Peyer's patch (tissue), 4 donors: ENCODE data around the gene YAP1. TPM values are rescaled to one million over a fixed set of nuclear protein-coding genes. Genes with fewer than 3 reads are reported as not detected.
A peak's percentile ranks its signal among the peaks of the same experiment; 100 is the strongest.

ENCODE experiments used
- DNase-seq, 3 donors: peaks; one replicate each; pipeline ENCODE4 v3.0.0-alpha.2; 2017 to 2019
- H3K27ac ChIP-seq, 4 donors: fragments of 200-600 bp; sonication (generic); one replicate each; pipeline ENCODE4 v1.5.1; 2016 to 2019
- H3K27me3 ChIP-seq, 2 donors: fragments of 200-600 bp; sonication (generic); one replicate each; pipeline ENCODE4 v1.5.1; 2019
- H3K36me3 ChIP-seq, 3 donors: fragments of 200-600 bp; sonication (generic); one replicate each; pipeline ENCODE4 v1.5.1; 2016 to 2019
- H3K4me1 ChIP-seq, 4 donors: fragments of 200-600 bp; sonication (generic); one replicate each; pipeline ENCODE4 v1.5.1; 2016 to 2019
- H3K4me3 ChIP-seq, 4 donors: fragments of 200-600 bp; sonication (generic); 1 replicate in 3 of 4; 2 replicates in 1 of 4; pipeline ENCODE4 v1.5.1; 2016 to 2019; ENCODE audit warnings: mild to moderate bottlenecking in 1 of 4
- H3K9me3 ChIP-seq, 4 donors: fragments of 200-600 bp; sonication (generic); one replicate each; pipeline ENCODE4 v1.5.1; 2016 to 2019; ENCODE audit warnings: mild to moderate bottlenecking in 1 of 4
- POLR2A ChIP-seq, 2 donors: fragments of 450-650 bp; IDR thresholded peaks; one replicate each; pipeline ENCODE4 v1.5.1; 2017; ENCODE audit warnings: antibody characterized with exemption in 2 of 2, mild to moderate bottlenecking in 2 of 2, moderate library complexity in 2 of 2
- total RNA-seq, 4 donors: library from RNA; depleted of rRNA; stranded (reverse); fragments of >200 nt; gene quantifications; one replicate each; pipeline ENCODE4 v1.1.0, GENCODE V29; 2016
- TF ChIP-seq, protein P1 (sequence below), 6 experiments: fragments of 450-650 bp in 4 of 6; fragments of 200-600 bp in 2 of 6; sonication (generic) in 1 of 6; IDR thresholded peaks; one replicate each; pipeline ENCODE4 v1.5.1; 2017 to 2019; ENCODE audit warnings: antibody characterized with exemption in 6 of 6, mild to moderate bottlenecking in 3 of 6, moderate library complexity in 1 of 6

YAP1 gene
- total RNA-seq, 4 donors from 2014 or later = 99.8 to 163 (median 133) TPM

GRCh38 chr11:102172127-102172848 is 62.0 kb downstream of the YAP1 start:
- Histone ChIP-seq H3K4me1 (peaks cover 0 to 5% (median 0%) of the 10 kb centered on the region in 4 donors), H3K4me3 (no peak overlapping the region), H3K9me3 (no peaks in the 10 kb centered on the region), H3K27ac (peak overlapping the region in 1 of 4 donors; percentile 13), H3K36me3 (peaks cover 0 to 5% (median 0%) of the 10 kb centered on the region in 3 donors), H3K27me3 (no peaks in the 10 kb centered on the region)
- TF ChIP-seq, protein P1, sequence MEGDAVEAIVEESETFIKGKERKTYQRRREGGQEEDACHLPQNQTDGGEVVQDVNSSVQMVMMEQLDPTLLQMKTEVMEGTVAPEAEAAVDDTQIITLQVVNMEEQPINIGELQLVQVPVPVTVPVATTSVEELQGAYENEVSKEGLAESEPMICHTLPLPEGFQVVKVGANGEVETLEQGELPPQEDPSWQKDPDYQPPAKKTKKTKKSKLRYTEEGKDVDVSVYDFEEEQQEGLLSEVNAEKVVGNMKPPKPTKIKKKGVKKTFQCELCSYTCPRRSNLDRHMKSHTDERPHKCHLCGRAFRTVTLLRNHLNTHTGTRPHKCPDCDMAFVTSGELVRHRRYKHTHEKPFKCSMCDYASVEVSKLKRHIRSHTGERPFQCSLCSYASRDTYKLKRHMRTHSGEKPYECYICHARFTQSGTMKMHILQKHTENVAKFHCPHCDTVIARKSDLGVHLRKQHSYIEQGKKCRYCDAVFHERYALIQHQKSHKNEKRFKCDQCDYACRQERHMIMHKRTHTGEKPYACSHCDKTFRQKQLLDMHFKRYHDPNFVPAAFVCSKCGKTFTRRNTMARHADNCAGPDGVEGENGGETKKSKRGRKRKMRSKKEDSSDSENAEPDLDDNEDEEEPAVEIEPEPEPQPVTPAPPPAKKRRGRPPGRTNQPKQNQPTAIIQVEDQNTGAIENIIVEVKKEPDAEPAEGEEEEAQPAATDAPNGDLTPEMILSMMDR (IDR thresholded peaks at IDR 0.05) = no peak
- no peak for TF ChIP-seq POLR2A (IDR thresholded peaks at IDR 0.05)
- no peak for DNase-seq

GRCh38 chr11:102177126-102177525 is 66.9 kb downstream of the YAP1 start:
- Histone ChIP-seq H3K36me3 (peaks cover 0 to 5% (median 0%) of the 10 kb centered on the region in 3 donors), H3K9me3 (no peaks in the 10 kb centered on the region), H3K27ac (peak overlapping the region in 2 of 4 donors; percentile 7 to 30), H3K4me1 (no peaks in the 10 kb centered on the region), H3K27me3 (no peaks in the 10 kb centered on the region), H3K4me3 (no peak overlapping the region)
- DNase-seq = no peak
- no peak for TF ChIP-seq POLR2A (IDR thresholded peaks at IDR 0.05)
- TF ChIP-seq, protein P1 (IDR thresholded peaks at IDR 0.05) = no peak

DNA sequence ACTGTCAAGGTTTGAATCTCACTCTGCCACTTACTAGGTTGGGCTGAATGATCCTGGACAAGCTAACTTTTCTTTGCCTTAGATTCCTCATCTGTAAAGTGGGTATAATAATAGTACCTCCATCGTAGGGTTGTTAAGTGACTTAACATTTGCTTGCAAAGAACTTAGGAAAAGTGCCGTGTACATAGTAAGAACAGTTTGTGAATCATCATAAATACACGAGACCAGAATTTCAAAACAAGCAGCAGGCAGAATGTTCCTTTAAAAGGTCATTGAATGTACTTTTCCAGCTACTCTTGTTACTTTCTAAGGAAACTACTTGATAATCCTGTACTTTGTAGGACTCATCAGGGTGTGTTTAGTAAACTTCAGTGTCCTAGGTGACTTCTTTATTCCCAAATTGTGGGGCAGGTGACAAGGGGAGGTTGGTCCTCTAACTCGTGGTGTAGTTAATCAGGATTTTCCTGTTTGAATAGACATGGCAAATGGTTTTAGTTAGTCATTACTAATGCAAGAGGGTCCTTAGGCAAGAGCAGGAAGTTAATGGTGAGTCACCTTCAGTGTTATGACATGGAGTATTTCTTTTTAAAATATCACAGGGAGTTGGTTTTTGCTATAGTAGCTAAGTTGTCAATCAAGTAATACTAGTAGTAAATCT is 67.9 kb downstream of the YAP1 start:
- Histone ChIP-seq H3K4me1 (no peaks in the 10 kb centered on the region), H3K27ac (peak overlapping the region in 3 of 4 donors; percentile 9 to 69 (median 61)), H3K27me3 (no peaks in the 10 kb centered on the region), H3K9me3 (no peaks in the 10 kb centered on the region), H3K4me3 (no peak overlapping the region), H3K36me3 (peaks cover 0 to 5% (median 0%) of the 10 kb centered on the region in 3 donors)
- TF ChIP-seq, protein P1 (IDR thresholded peaks at IDR 0.05) = no peak
- TF ChIP-seq POLR2A (IDR thresholded peaks at IDR 0.05) = no peak
- no peak for DNase-seq

- TF ChIP-seq POLR2A (IDR thresholded peaks at IDR 0.05) = no peak
- TF ChIP-seq, protein P1 (IDR thresholded peaks at IDR 0.05) = no peak
- H3K4me3 ChIP-seq = no peak overlapping the region
- H3K27me3 ChIP-seq = no peaks in the 10 kb centered on the region
- H3K27ac ChIP-seq = peak overlapping the region in 2 of 4 donors; percentile 61 to 69
- H3K36me3 ChIP-seq = peaks cover 0 to 5% (median 0%) of the 10 kb centered on the region in 3 donors
- H3K9me3 ChIP-seq = no peaks in the 10 kb centered on the region
- H3K4me1 ChIP-seq = no peaks in the 10 kb centered on the region
- no peak for DNase-seq
Measured at GRCh38 chr11:102179371-102179770, 69.1 kb downstream of the YAP1 start.

GRCh38 chr11:102184269-102184987 is 74.2 kb downstream of the YAP1 start:
- Histone ChIP-seq H3K4me1 (no peaks in the 10 kb centered on the region), H3K36me3 (no peaks in the 10 kb centered on the region), H3K9me3 (no peaks in the 10 kb centered on the region), H3K4me3 (no peak overlapping the region), H3K27ac (no peak overlapping the region), H3K27me3 (no peaks in the 10 kb centered on the region)
- TF ChIP-seq, protein P1 (IDR thresholded peaks at IDR 0.05) = no peak
- TF ChIP-seq POLR2A (IDR thresholded peaks at IDR 0.05) = no peak
- DNase-seq = no peak
